PFSK-1 (cell line): ENCODE results near the gene IQSEC3.

ENCODE experiments used
- FOXP2 ChIP-seq: optimal IDR thresholded peaks from 2 replicates; pipeline ENCODE3; 2011; ENCODE audit warnings: borderline replicate concordance, control low read depth, inconsistent platforms; ENCODE audit not compliant: insufficient read depth; ENCODE audit errors: extremely low read length, extremely low read depth
- POLR2AphosphoS5 ChIP-seq: IDR thresholded peaks from 2 replicates; pipeline ENCODE4 v1.6.1; 2012; ENCODE audit warnings: low read depth, mild to moderate bottlenecking, control low read depth, low read length, moderate library complexity
- SIN3A ChIP-seq: IDR thresholded peaks from 2 replicates; pipeline ENCODE4 v1.6.1; 2012; ENCODE audit warnings: mild to moderate bottlenecking, low read length, moderate library complexity, borderline replicate concordance; ENCODE audit not compliant: insufficient read depth
- TAF1 ChIP-seq: IDR thresholded peaks from 2 replicates; pipeline ENCODE4 v1.6.1; 2012; ENCODE audit warnings: low read length, control low read depth, borderline replicate concordance; ENCODE audit not compliant: insufficient read depth
- TF ChIP-seq, protein P1 (sequence below), 2 experiments: IDR thresholded peaks; 2 replicates each; pipeline versions ENCODE4 v1.6.1 to v1.8.0; 2011 to 2012; ENCODE audit warnings: low read depth in 2 of 2, low read length in 2 of 2, control low read depth in 1 of 2, inconsistent platforms in 1 of 2, mild to moderate bottlenecking in 1 of 2, moderate library complexity in 1 of 2; ENCODE audit not compliant: insufficient read depth in 1 of 2

The IQSEC3 gene

DNA sequence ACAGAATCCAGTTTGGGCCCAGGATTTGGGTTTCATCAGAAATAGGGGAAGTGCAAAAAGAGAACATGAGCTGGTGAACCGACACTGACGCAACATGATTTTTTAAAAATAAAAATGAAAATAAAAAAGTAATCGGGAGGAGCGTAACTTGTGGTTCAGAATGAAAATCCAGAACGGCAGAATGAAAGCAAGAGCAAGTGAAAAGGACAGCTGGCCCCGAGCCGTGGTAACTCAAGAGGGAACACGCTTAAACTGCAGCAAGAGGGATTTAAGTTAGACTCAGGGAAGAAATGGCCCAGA is 145.8 kb downstream of the IQSEC3 start:
- TF ChIP-seq TAF1 (no peak), FOXP2 (no peak), POLR2AphosphoS5 (no peak)
- TF ChIP-seq, protein P1, sequence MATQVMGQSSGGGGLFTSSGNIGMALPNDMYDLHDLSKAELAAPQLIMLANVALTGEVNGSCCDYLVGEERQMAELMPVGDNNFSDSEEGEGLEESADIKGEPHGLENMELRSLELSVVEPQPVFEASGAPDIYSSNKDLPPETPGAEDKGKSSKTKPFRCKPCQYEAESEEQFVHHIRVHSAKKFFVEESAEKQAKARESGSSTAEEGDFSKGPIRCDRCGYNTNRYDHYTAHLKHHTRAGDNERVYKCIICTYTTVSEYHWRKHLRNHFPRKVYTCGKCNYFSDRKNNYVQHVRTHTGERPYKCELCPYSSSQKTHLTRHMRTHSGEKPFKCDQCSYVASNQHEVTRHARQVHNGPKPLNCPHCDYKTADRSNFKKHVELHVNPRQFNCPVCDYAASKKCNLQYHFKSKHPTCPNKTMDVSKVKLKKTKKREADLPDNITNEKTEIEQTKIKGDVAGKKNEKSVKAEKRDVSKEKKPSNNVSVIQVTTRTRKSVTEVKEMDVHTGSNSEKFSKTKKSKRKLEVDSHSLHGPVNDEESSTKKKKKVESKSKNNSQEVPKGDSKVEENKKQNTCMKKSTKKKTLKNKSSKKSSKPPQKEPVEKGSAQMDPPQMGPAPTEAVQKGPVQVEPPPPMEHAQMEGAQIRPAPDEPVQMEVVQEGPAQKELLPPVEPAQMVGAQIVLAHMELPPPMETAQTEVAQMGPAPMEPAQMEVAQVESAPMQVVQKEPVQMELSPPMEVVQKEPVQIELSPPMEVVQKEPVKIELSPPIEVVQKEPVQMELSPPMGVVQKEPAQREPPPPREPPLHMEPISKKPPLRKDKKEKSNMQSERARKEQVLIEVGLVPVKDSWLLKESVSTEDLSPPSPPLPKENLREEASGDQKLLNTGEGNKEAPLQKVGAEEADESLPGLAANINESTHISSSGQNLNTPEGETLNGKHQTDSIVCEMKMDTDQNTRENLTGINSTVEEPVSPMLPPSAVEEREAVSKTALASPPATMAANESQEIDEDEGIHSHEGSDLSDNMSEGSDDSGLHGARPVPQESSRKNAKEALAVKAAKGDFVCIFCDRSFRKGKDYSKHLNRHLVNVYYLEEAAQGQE (IDR thresholded peaks at IDR 0.05; ENCODE audit: insufficient read depth in 1 of 2, low read depth in 2 of 2, low read length in 2 of 2): no peak

DNA sequence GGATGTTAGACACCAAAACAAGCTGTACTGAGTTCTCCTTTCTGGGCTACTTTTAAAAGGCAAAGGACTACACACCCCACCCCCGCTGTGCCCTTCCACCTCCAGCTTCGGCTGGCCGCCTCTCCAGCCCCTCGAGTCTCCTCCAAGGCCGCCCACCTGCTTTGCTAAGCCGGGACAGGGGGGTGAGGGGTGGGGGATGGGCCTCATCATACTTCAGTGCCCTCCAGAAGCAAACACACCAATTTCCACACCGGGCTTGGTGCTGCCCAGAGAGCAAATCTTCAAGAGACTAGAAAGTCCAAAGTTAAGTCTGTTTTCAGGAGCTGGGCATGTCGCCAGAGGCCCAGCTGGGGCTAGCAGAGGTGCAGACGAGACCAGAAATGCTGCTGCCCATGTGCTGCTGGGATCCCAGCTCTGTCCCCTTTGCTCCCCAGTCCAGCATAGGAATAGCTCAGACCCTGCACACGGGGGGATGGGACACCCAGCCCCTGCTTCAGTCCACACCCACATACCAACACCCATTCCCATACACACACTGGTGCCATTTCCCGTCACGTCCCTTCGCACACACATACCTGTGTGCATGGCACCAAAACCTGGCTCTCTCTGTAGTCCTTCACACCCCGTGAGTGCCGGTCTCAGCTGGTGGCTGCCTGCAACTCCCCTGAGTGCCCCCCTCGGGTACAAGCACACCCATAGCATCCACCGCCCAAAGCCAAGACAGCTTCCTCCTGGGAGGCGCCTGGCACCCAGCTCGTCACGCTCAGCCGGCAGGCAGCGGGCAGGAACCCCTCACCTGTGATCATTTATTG is 146.4 kb downstream of the IQSEC3 start:
- no peak for TF ChIP-seq SIN3A
- TF ChIP-seq POLR2AphosphoS5: no peak
- no peak for TF ChIP-seq TAF1
- no peak for TF ChIP-seq FOXP2
- TF ChIP-seq, protein P1 (IDR thresholded peaks at IDR 0.05; ENCODE audit: insufficient read depth in 1 of 2, low read depth in 2 of 2, low read length in 2 of 2): no peak

DNA sequence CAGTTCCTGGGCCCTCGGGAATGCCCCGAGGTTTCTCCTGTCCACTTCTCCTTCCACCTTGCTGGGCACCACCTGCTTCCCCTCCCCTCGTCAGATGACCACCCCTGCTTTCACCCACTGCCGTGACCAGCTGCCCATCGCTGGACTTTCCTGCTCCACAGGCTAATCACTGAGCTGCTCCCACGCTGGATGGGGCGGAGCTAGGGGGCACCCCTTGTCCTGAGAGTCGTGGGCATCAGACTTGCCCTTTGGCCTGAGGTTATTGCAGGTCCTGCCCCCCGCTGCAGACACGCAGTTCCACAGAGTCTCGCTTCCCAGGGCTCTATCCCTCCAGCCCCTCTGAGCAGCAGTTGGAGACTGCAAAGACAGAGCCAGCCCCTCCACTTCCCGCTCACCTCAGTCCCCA is 147.0 kb downstream of the IQSEC3 start:
- no peak for TF ChIP-seq FOXP2
- TF ChIP-seq POLR2AphosphoS5: no peak

DNA sequence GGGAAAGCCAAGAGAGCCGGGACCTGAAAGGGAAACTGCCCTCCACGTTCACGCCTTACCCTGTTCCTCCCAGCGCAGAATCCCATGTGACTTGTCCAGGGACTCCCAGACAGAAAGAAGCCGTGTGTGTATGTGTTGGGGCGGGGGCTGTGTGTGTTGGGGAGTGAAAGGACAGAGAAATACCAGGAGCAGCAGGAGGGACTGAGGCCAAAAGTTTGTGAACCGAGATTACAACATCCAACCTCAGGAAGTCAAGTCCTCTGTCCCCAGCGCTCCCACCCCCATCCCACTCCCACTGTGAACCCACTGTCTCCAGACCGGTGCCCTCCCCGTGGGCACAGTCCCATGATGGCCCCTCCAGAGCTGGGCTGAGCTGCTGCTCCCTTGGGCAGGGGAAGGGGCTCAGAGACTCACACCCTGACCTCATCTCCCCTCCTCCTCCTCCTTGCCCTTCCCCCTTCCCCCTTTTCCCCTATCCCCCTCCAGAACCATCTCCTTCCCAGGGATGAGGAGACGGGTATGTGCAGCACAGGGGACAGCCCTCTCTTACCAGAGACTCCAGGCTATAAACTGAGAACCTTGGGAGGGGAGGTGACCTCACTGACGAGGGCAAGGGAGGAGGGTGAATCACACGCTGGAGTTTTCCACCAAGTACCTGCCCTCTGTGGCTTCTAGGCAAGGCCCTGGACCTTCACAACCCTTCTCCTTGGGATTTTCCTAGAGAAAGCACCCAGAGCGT is 147.6 kb downstream of the IQSEC3 start, which contains the start of gene SLC6A12:
Gene SLC6A12, minus strand, starts transcription at position 155 of the 739 bp plus-strand sequence. CDS start 4,171 bp downstream, outside the sequence.
- no peak for TF ChIP-seq FOXP2
- TF ChIP-seq TAF1: no peak
- TF ChIP-seq POLR2AphosphoS5: no peak
- TF ChIP-seq SIN3A: no peak
- TF ChIP-seq, protein P1 (IDR thresholded peaks at IDR 0.05; ENCODE audit: insufficient read depth in 1 of 2, low read depth in 2 of 2, low read length in 2 of 2): no peak

DNA sequence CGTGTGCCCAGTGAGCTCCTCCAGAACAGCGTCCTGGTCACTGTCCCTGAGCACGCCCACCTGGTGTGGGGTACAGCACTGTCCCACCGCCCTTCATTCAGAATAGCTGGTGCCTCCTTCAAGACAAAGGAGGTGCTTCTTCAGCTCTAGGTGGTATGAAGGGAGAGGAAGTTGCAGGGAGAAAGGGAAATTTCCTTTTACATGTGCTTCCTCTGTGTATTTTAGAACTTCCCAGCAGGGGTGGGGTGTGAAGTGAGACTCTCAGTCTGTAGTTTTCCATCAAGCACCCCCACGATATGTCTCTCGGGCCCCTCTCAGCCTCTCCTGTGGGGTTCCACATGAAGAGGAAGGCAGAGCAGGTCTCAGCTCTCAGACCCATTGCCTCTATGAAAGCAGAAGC is 148.5 kb downstream of the IQSEC3 start:
- TF ChIP-seq POLR2AphosphoS5 (no peak), FOXP2 (no peak), SIN3A (no peak), TAF1 (no peak)
- TF ChIP-seq, protein P1 (IDR thresholded peaks at IDR 0.05; ENCODE audit: insufficient read depth in 1 of 2, low read depth in 2 of 2, low read length in 2 of 2): no peak
